ENCODE results near the gene KIF16B. TPM values are rescaled to one million over a fixed set of nuclear protein-coding genes. Genes with fewer than 3 reads are reported as not detected.

KIF16B gene
- total and polyA plus RNA-seq, 2 of the 8 experiments (the other 6 are each of a cell fraction or from before 2014, with no cell fraction given), result 3.0 to 9.2 TPM

DNA sequence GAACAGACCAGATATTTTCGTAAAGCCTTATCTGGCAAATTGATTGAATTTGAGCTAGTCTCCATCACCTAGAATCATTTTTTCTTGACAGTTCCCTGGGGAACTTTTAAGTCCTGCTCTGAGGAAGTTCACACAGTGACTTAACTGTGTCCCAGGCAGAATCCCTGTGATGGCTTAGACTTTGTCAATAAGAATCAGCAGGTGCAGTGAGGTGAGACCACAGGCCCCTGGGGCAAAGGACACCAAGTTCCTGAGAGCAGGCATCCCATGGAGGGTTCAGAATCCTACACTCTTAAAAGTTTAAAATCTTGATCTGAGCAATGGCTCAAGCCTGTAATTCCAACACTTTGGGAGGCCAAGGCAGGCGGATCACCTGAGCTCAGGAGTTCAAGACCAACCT is 13.0 kb downstream of the KIF16B start:
- Histone ChIP-seq H3K14ac (ENCODE audit: insufficient read length) (no peak overlapping the region), H3K79me1 (ENCODE audit: low read depth, low read length) (peaks cover 5% of the 10 kb centered on the region; the same call in 1 of the 2 replicates), H3K27ac (ENCODE audit: low read depth, low read length) (no peak overlapping the region), H4K20me1 (replicated peaks in 1 of 2; ENCODE audit: control insufficient read depth in 1 of 2, insufficient read depth in 2 of 2, low read length in 2 of 2) (peaks cover 0 to 4% of the 10 kb centered on the region in 2 experiments), H2BK15ac (ENCODE audit: low read length) (no peak overlapping the region), H3K79me2 (ENCODE audit: control insufficient read depth in 1 of 2, insufficient read depth in 2 of 2, low read length in 2 of 2) (peaks cover 0 to 5% of the 10 kb centered on the region in 2 experiments; a peak in 2 of 4 replicates), H3K27me3 (replicated peaks in 1 of 4; ENCODE audit: control insufficient read depth in 3 of 4, extremely low read depth in 1 of 4, insufficient read depth in 3 of 4, low read length in 3 of 4) (no peaks in the 10 kb centered on the region), H3K9me3 (ENCODE audit: insufficient read depth in 2 of 2, low read depth in 1 of 2, low read length in 1 of 2) (no peaks in the 10 kb centered on the region), H3K18ac (ENCODE audit: extremely low read depth, low read length) (no peak overlapping the region), H3K23me2 (ENCODE audit: low read depth, low read length) (no peaks in the 10 kb centered on the region), H2AFZ (ENCODE audit: low read length) (no peak overlapping the region), H3K4me1 (replicated peaks in 1 of 4; ENCODE audit: control insufficient read depth in 3 of 4, insufficient read depth in 4 of 4, low read length in 3 of 4) (peaks cover 0 to 3% (median 0%) of the 10 kb centered on the region in 4 experiments; a peak in 1 of 7 replicates), H4K91ac (replicated peaks; ENCODE audit: insufficient read length, low read length) (no peak overlapping the region), H4K5ac (ENCODE audit: insufficient read length, low read depth, low read length) (no peak overlapping the region), H2AK5ac (ENCODE audit: low read depth, low read length) (no peak overlapping the region), H3K36me3 (ENCODE audit: control insufficient read depth in 2 of 4, insufficient read depth in 4 of 4, low read length in 3 of 4) (no peaks in the 10 kb centered on the region), H3K4ac (replicated peaks; ENCODE audit: insufficient read length, low read depth, low read length) (no peak overlapping the region), H3K23ac (ENCODE audit: insufficient read length) (no peak overlapping the region), H3K4me3 (ENCODE audit: extremely low read depth in 1 of 4, insufficient read depth in 2 of 4, low read depth in 3 of 4, low read length in 4 of 4) (no peak overlapping the region), H2BK12ac (ENCODE audit: low read depth, low read length) (no peak overlapping the region), H2BK20ac (ENCODE audit: low read length) (no peak overlapping the region), H4K8ac (ENCODE audit: extremely low read depth, insufficient read depth, low read length) (no peak overlapping the region), H2BK120ac (replicated peaks; ENCODE audit: low read depth, low read length) (no peak overlapping the region), H3K9ac (replicated peaks in 1 of 4; ENCODE audit: extremely low read depth in 1 of 4, low read depth in 3 of 4, low read length in 3 of 4) (no peak overlapping the region), H3K4me2 (ENCODE audit: insufficient read depth in 1 of 2, low read depth in 2 of 2, low read length in 2 of 2) (no peak overlapping the region), H2BK5ac (ENCODE audit: low read depth, low read length) (no peak overlapping the region), H3K56ac (replicated peaks; ENCODE audit: insufficient read length, low read depth, low read length) (no peak overlapping the region)
- POLR2A ChIA-PET (ENCODE audit: partially characterized antibody), result interaction anchor here (0.6 kb wide), 1 partner anchor 149 kb away, joined by 3 read pairs; no protein-coding TSS in a partner anchor
- no peak for DNase-seq (ENCODE audit: low read depth in 1 of 2, low spot score in 2 of 2)
- CTCF ChIA-PET (ENCODE audit: partially characterized antibody), result interaction anchor here (0.6 to 0.7 kb wide), 2 partner anchors 589 to 1370 kb away, joined by 3 read pairs; no protein-coding TSS in a partner anchor
- 93% methylated on average over 2 of the region's 2 CpGs; no CpG with 5 or more reads in 1 of the 2 experiments for WGBS, 2 experiments (ENCODE audit: extremely low coverage in 1 of 2, insufficient coverage in 1 of 2, insufficient read length in 1 of 2, insufficient replicate concordance in 2 of 2, low coverage in 1 of 2, low lambda C conversion rate in 2 of 2, missing lambda C conversion rate in 1 of 2)
- no peak for FAIRE-seq
- no peak for TF ChIP-seq POU5F1 (IDR thresholded peaks at IDR 0.05; ENCODE audit: low read depth, low read length)
- TF ChIP-seq TCF12 (IDR thresholded peaks at IDR 0.05; ENCODE audit: low read depth, low read length), result no peak
- TF ChIP-seq POLR2A (IDR thresholded peaks at IDR 0.05; ENCODE audit: control extremely low read depth in 1 of 2, low read depth in 2 of 2, low read length in 2 of 2), result no peak
- no peak for TF ChIP-seq KDM5A (IDR thresholded peaks at IDR 0.05; ENCODE audit: low read length)
- no peak for TF ChIP-seq CTCF (IDR thresholded peaks at IDR 0.05; ENCODE audit: control extremely low read depth in 1 of 3, insufficient read depth in 1 of 3, low read depth in 1 of 3, low read length in 3 of 3)
- no peak for TF ChIP-seq RBBP5 (IDR thresholded peaks at IDR 0.05; ENCODE audit: borderline replicate concordance, low read depth, low read length)
- no peak for TF ChIP-seq USF2 (IDR thresholded peaks at IDR 0.05; ENCODE audit: low read length)
- TF ChIP-seq NANOG (IDR thresholded peaks at IDR 0.05; ENCODE audit: insufficient read depth, low read depth, low read length, poor library complexity, severe bottlenecking), result no peak
- TF ChIP-seq SIN3A (conservative IDR thresholded peaks at IDR 0.05 in 1 of 2, IDR thresholded peaks at IDR 0.05 in 1 of 2; ENCODE audit: low read depth in 1 of 2, low read length in 2 of 2), result no peak

All from H1 (cell line).